GM12878 (cell line): ENCODE results near the gene CFAP54. TPM values are rescaled to one million over a fixed set of nuclear protein-coding genes. Genes with fewer than 3 reads are reported as not detected.

Source experiments
- ATAC-seq: fragments of 200-7000 bp; cut with Tn5 transposase; 3 replicates; pipeline ENCODE4 v1.9.1; 2020; ENCODE audit warnings: mild to moderate bottlenecking, moderate library complexity
- BruUV-seq: library from RNA; stranded (reverse); fragments of 400-500 nt; replicated peaks from 2 replicates; lab custom pipeline; 2021; lab: Mats Ljungman, UMichigan
- CTCF ChIA-PET: fragments of 300-600 bp; sonication (Branson Sonifier 250); formaldehyde crosslinking; extraction: SDS; loops from one replicate; lab custom pipeline; 2021; ENCODE audit warnings: inconsistent platforms; lab: Yijun Ruan, JAX
- POLR2A ChIA-PET: fragments of 350-600 bp; formaldehyde crosslinking; extraction: SDS; loops from one replicate; lab custom pipeline; 2021; ENCODE audit warnings: inconsistent platforms; lab: Charles Lee
- RAD21 ChIA-PET: fragments of 300-600 bp; sonication (Branson Sonifier 250); formaldehyde crosslinking; loops from one replicate; lab custom pipeline; 2023; ENCODE audit warnings: antibody characterized with exemption; ENCODE audit not compliant: unreplicated experiment; lab: Charles Lee
- SMC1A ChIA-PET: fragments of 300-600 bp; sonication (Branson Sonifier 250); formaldehyde crosslinking; loops from one replicate; lab custom pipeline; 2023; ENCODE audit not compliant: unreplicated experiment, uncharacterized antibody; lab: Charles Lee
- DNase-seq: peaks from one replicate; pipeline ENCODE4 v3.0.0-alpha.2; 2011; ENCODE audit warnings: low read depth, low spot score
- FAIRE-seq: peaks from 3 replicates; lab custom pipeline; 2011; peaks lifted over from hg19 to GRCh38; lab: Jason Lieb, UNC
- H2AFZ ChIP-seq: 2 replicates; pipeline ENCODE4 v1.6.0; 2011; ENCODE audit warnings: low read depth, low read length, control low read depth; ENCODE audit not compliant: control insufficient read depth
- H3K27ac ChIP-seq: 2 replicates; pipeline ENCODE4 v1.5.1; 2011; ENCODE audit warnings: control low read depth; ENCODE audit not compliant: control insufficient read depth, insufficient read depth
- H3K27me3 ChIP-seq, 2 experiments: replicated peaks in 1 of 2; 2 replicates each; pipeline versions ENCODE4 v1.6.0 to v1.6.1; 2011; ENCODE audit warnings: low read length in 1 of 2; ENCODE audit not compliant: control insufficient read depth in 2 of 2, insufficient read depth in 2 of 2
- H3K36me3 ChIP-seq, 2 experiments: 2 replicates each; pipeline ENCODE4 v1.5.1; 2011; ENCODE audit warnings: low read length in 1 of 2; ENCODE audit not compliant: control insufficient read depth in 2 of 2, insufficient read depth in 2 of 2
- H3K4me1 ChIP-seq: 2 replicates; pipeline ENCODE4 v1.6.1; 2011; ENCODE audit warnings: mild to moderate bottlenecking, low read length, moderate library complexity, mixed read lengths; ENCODE audit not compliant: control insufficient read depth, insufficient read depth
- H3K4me2 ChIP-seq: 2 replicates; pipeline ENCODE4 v1.6.0; 2011; ENCODE audit warnings: control low read depth; ENCODE audit not compliant: control insufficient read depth, insufficient read depth
- H3K4me3 ChIP-seq: fragments of 200-600 bp; sonication (generic); 2 replicates; pipeline ENCODE4 v1.5.1; 2016
- H3K79me2 ChIP-seq: 2 replicates; pipeline ENCODE4 v1.6.0; 2011; ENCODE audit warnings: low read length; ENCODE audit not compliant: control insufficient read depth, insufficient read depth
- H3K9ac ChIP-seq: 2 replicates; pipeline ENCODE4 v1.8.0; 2011; ENCODE audit warnings: low read length, control low read depth, mixed read lengths; ENCODE audit not compliant: control insufficient read depth, insufficient read depth
- H3K9me3 ChIP-seq: replicated peaks from 3 replicates; pipeline ENCODE4 v1.5.1; 2011; ENCODE audit warnings: mild to moderate bottlenecking, low read length; ENCODE audit not compliant: control insufficient read depth, insufficient read depth
- H4K20me1 ChIP-seq: 2 replicates; pipeline ENCODE4 v1.6.0; 2011; ENCODE audit not compliant: control insufficient read depth, insufficient read depth
- BCL11A ChIP-seq: IDR thresholded peaks from 2 replicates; pipeline ENCODE4 v1.6.1; 2011; ENCODE audit warnings: low read depth, low read length
- BRCA1 ChIP-seq: IDR thresholded peaks from 2 replicates; pipeline ENCODE4 v1.6.1; 2011; ENCODE audit warnings: low read depth, low read length, improper control_type of control experiment
- CHD1 ChIP-seq: IDR thresholded peaks from 2 replicates; pipeline ENCODE4 v1.6.1; 2012; ENCODE audit warnings: low read depth, low read length, improper control_type of control experiment
- EGR1 ChIP-seq, 2 experiments: IDR thresholded peaks; 1 replicate in 1 of 2; 2 replicates in 1 of 2; pipeline ENCODE4 v1.6.1; 2011 to 2012; ENCODE audit warnings: low read depth in 2 of 2, low read length in 2 of 2, borderline replicate concordance in 1 of 2, mild to moderate bottlenecking in 1 of 2, moderate library complexity in 1 of 2
- EP300 ChIP-seq, 2 experiments: fragments of 150-350 bp in 1 of 2; IDR thresholded peaks; 2 replicates each; pipeline ENCODE4 v1.6.1; 2011 to 2012; ENCODE audit warnings: low read depth in 2 of 2, low read length in 2 of 2, borderline replicate concordance in 1 of 2, improper control_type of control experiment in 1 of 2, inconsistent platforms in 1 of 2; ENCODE audit not compliant: control insufficient read depth in 1 of 2
- JUNB ChIP-seq: IDR thresholded peaks from 2 replicates; pipeline ENCODE4 v1.6.1; 2016; ENCODE audit warnings: antibody characterized with exemption, mild to moderate bottlenecking
- NR2F1 ChIP-seq: fragments of 450-650 bp; conservative IDR thresholded peaks from 2 replicates; pipeline ENCODE4 v1.6.1; 2017; ENCODE audit warnings: mild to moderate bottlenecking
- POLR2AphosphoS2 ChIP-seq: IDR thresholded peaks from 2 replicates; pipeline ENCODE4 v1.6.1; 2011; ENCODE audit warnings: low read depth, mild to moderate bottlenecking, low read length, improper control_type of control experiment, moderate library complexity
- RUNX3 ChIP-seq: IDR thresholded peaks from 2 replicates; pipeline ENCODE4 v1.6.1; 2012; ENCODE audit warnings: low read length, inconsistent platforms
- SMC3 ChIP-seq: IDR thresholded peaks from 2 replicates; pipeline ENCODE4 v1.6.1; 2011; ENCODE audit warnings: low read length, improper control_type of control experiment, borderline replicate concordance
- SREBF1 ChIP-seq: IDR thresholded peaks from 2 replicates; pipeline ENCODE4 v1.6.1; 2012; ENCODE audit warnings: mild to moderate bottlenecking, low read length
- STAT1 ChIP-seq: fragments of 450-650 bp; conservative IDR thresholded peaks from 2 replicates; pipeline ENCODE4 v1.6.1; 2014; ENCODE audit warnings: antibody characterized with exemption, mild to moderate bottlenecking
- TBL1XR1 ChIP-seq: IDR thresholded peaks from 2 replicates; pipeline ENCODE4 v1.6.1; 2012; ENCODE audit warnings: low read depth, low read length, improper control_type of control experiment
- TCF3 ChIP-seq: IDR thresholded peaks from 2 replicates; pipeline ENCODE4 v1.6.1; 2012; ENCODE audit warnings: low read depth, mild to moderate bottlenecking, low read length, borderline replicate concordance; ENCODE audit not compliant: insufficient read depth
- ZBED1 ChIP-seq: IDR thresholded peaks from 2 replicates; pipeline ENCODE4 v1.6.1; 2016; ENCODE audit warnings: borderline replicate concordance
- in situ Hi-C: fragments of 300-500 bp; cut with MboI; formaldehyde crosslinking; loops from 9 replicates; pipeline ENCODE4 v1.14.3; 2018; ENCODE audit warnings: mixed read lengths
- intact Hi-C: fragments of 100-400 bp; cut with micrococcal nuclease; formaldehyde crosslinking; loops from one replicate; pipeline ENCODE4 v1.14.2; 2022; ENCODE audit not compliant: unreplicated experiment
- polyA plus RNA-seq, 11 experiments: library from polyadenylated mRNA; depleted of rRNA in 4 of 11; unstranded in 6 of 11; stranded (reverse) in 5 of 11; fragments of >200 nt; fragmentation: Nextera tagmentation in 4 of 11; fragmentation: Illumina TruSeq in 1 of 11; extraction: Ambion mirVana in 4 of 11; extraction: Trizol in 1 of 11; gene quantifications; 1 replicate in 1 of 11; 2 replicates in 10 of 11; pipeline versions ENCODE4 v1.2.1 to v1.2.3, GENCODE V29; 2011 to 2016; ENCODE audit warnings: inconsistent platforms in 2 of 11, missing spikeins in 2 of 11, low read depth in 1 of 11
- total RNA-seq, 4 experiments: library from RNA; depleted of rRNA in 3 of 4; stranded (reverse); fragments of >200 nt in 3 of 4; fragmentation: Illumina TruSeq in 1 of 4; extraction: Trizol in 1 of 4; gene quantifications; 2 replicates each; pipeline versions ENCODE4 v1.2.1 to v1.2.3, GENCODE V29; 2013 to 2021
- TF ChIP-seq, protein P1 (sequence below): fragments of 450-650 bp; IDR thresholded peaks from 2 replicates; pipeline ENCODE4 v1.6.1; 2018; ENCODE audit warnings: mild to moderate bottlenecking, low read depth, moderate library complexity; ENCODE audit not compliant: partially characterized antibody
- TF ChIP-seq, protein P2 (sequence below): fragments of 450-650 bp; IDR thresholded peaks from 2 replicates; pipeline ENCODE4 v1.6.1; 2017; ENCODE audit warnings: borderline replicate concordance

The CFAP54 gene
- total and polyA plus RNA-seq, 10 of the 15 experiments (the other 5 are each of a cell fraction or from before 2014, with no cell fraction given): 0.19 to 1.5 (median 0.56) TPM

DNA sequence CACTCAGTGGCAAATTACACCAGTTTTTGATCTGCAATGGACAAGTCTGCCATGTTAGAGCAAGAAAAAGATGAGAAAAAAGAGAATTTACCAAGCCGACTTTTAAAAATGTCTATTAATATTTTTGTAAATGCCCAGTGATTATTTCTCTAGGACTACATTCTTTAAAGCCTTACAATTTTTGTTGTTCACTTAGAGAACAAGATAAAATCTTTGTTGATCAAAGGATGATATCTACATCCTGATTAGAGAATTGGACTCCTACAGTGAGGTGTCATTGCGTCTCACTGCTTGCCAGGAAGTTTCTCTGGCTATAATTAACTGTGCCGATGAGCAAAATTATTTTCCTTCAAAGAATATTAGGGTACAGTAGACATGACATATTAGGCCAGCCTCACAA lies 1.7 kb upstream of the CFAP54 start (continued):
- TF ChIP-seq, protein P1, sequence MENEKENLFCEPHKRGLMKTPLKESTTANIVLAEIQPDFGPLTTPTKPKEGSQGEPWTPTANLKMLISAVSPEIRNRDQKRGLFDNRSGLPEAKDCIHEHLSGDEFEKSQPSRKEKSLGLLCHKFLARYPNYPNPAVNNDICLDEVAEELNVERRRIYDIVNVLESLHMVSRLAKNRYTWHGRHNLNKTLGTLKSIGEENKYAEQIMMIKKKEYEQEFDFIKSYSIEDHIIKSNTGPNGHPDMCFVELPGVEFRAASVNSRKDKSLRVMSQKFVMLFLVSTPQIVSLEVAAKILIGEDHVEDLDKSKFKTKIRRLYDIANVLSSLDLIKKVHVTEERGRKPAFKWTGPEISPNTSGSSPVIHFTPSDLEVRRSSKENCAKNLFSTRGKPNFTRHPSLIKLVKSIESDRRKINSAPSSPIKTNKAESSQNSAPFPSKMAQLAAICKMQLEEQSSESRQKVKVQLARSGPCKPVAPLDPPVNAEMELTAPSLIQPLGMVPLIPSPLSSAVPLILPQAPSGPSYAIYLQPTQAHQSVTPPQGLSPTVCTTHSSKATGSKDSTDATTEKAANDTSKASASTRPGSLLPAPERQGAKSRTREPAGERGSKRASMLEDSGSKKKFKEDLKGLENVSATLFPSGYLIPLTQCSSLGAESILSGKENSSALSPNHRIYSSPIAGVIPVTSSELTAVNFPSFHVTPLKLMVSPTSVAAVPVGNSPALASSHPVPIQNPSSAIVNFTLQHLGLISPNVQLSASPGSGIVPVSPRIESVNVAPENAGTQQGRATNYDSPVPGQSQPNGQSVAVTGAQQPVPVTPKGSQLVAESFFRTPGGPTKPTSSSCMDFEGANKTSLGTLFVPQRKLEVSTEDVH: no peak
- TF ChIP-seq RUNX3 (no peak), EP300 (IDR thresholded peaks at IDR 0.05; ENCODE audit: borderline replicate concordance in 1 of 2, control insufficient read depth in 1 of 2, low read depth in 2 of 2, low read length in 2 of 2) (no peak), STAT1 (no peak), SMC3 (no peak), BCL11A (no peak), CHD1 (no peak)
- TF ChIP-seq, all 136 proteins: peak for 0

DNA sequence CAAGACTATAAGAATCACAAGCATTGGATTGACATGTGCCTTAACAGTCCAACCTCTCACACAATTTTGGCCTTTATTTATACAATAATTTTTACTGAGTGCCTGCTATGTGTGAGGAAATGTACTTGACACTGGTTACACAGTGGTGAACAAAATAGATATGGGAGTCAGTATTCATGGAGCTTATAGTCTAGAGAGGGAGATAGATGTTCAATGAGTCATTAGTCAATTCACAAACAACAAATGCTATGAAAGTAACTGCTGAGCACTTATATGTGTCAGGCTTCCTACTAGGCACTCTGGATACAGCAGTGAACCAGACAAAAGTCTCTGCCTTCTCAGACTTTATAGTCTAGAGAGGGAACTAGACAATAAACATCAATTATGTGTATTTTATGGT lies 3.7 kb downstream of the CFAP54 start:
- H3K9me3 ChIP-seq: no peaks in the 10 kb centered on the region; the same call in 2 of the 3 replicates
- H3K4me2 ChIP-seq: no peak overlapping the region
- POLR2A ChIA-PET: no interaction called here
- peaks cover 13% of the 10 kb centered on the region for H3K4me1 ChIP-seq
- FAIRE-seq: no peak
- H3K4me3 ChIP-seq: no peak overlapping the region
- H3K79me2 ChIP-seq: no peaks in the 10 kb centered on the region
- H2AFZ ChIP-seq: no peak overlapping the region
- no peak for ATAC-seq
- DNase-seq: no peak
- CTCF ChIA-PET: interaction anchor here (16.7 kb wide), 1 partner anchor 25 kb away, joined by 304 read pairs; no protein-coding TSS in a partner anchor
- SMC1A ChIA-PET: interaction anchor here (5.9 to 15.0 kb wide), 2 partner anchors 9 to 24 kb away, joined by 52 to 237 read pairs; no protein-coding TSS in a partner anchor
- intact Hi-C loops: no loop called here
- no peaks in the 10 kb centered on the region for H3K36me3 ChIP-seq
- RAD21 ChIA-PET: interaction anchor here (1.4 kb wide), 1 partner anchor 24 kb away, joined by 8 read pairs; no protein-coding TSS in a partner anchor
- H3K9ac ChIP-seq: no peak overlapping the region
- no peak overlapping the region for H3K27ac ChIP-seq
- no TSS peak for BruUV-seq
- H3K27me3 ChIP-seq: no peaks in the 10 kb centered on the region
- in situ Hi-C loops: loop anchor here (5.0 kb wide), 1 partner anchor 91 kb away; the partner anchor contains the start of gene CDK17
- no peaks in the 10 kb centered on the region for H4K20me1 ChIP-seq
- TF ChIP-seq TBL1XR1 (no peak), NR2F1 (no peak), BRCA1 (no peak), SREBF1 (no peak), JUNB (no peak), TCF3 (no peak), STAT1 (no peak), EGR1 (IDR thresholded peaks at IDR 0.05; ENCODE audit: borderline replicate concordance in 1 of 2, low read depth in 2 of 2, low read length in 2 of 2) (no peak), POLR2AphosphoS2 (no peak), ZBED1 (no peak)
- TF ChIP-seq, protein P2, sequence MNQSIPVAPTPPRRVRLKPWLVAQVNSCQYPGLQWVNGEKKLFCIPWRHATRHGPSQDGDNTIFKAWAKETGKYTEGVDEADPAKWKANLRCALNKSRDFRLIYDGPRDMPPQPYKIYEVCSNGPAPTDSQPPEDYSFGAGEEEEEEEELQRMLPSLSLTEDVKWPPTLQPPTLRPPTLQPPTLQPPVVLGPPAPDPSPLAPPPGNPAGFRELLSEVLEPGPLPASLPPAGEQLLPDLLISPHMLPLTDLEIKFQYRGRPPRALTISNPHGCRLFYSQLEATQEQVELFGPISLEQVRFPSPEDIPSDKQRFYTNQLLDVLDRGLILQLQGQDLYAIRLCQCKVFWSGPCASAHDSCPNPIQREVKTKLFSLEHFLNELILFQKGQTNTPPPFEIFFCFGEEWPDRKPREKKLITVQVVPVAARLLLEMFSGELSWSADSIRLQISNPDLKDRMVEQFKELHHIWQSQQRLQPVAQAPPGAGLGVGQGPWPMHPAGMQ: no peak
